Cardiac muscle cell (in vitro differentiated cells and primary cell): ENCODE results near the gene CERS6. TPM values are rescaled to one million over a fixed set of nuclear protein-coding genes. Genes with fewer than 3 reads are reported as not detected.
"Not testable (repeated sequence)": the region's sequence is repeated elsewhere in the genome, so short reads cannot be mapped to it uniquely, and the experiment has no call there.

Experiments used
- DNase-seq, 2 donors: peaks; one replicate each; pipeline versions ENCODE4 v3.0.0 to v3.0.0-alpha.2; 2010 to 2017; ENCODE audit warnings: low read depth in 1 of 2, low spot score in 1 of 2
- H3K27ac ChIP-seq: fragments of 200-600 bp; sonication (generic); 2 replicates; pipeline ENCODE4 v1.5.1; 2016
- H3K27me3 ChIP-seq: fragments of 200-600 bp; sonication (generic); 2 replicates; pipeline ENCODE4 v1.6.0; 2016; ENCODE audit warnings: control low read depth
- H3K36me3 ChIP-seq: fragments of 200-600 bp; sonication (generic); 2 replicates; pipeline ENCODE4 v1.5.1; 2016; ENCODE audit warnings: control low read depth
- H3K4me1 ChIP-seq: fragments of 200-600 bp; sonication (generic); 2 replicates; pipeline ENCODE4 v1.8.1; 2017; ENCODE audit warnings: low read depth, mild to moderate bottlenecking, mixed run types
- H3K4me3 ChIP-seq: fragments of 200-600 bp; sonication (generic); 2 replicates; pipeline ENCODE4 v1.5.1; 2016; ENCODE audit warnings: mild to moderate bottlenecking
- H3K9me3 ChIP-seq: fragments of 200-600 bp; sonication (generic); 2 replicates; pipeline ENCODE4 v1.5.1; 2017; ENCODE audit warnings: low read depth, mild to moderate bottlenecking, control low read depth
- CTCF ChIP-seq: IDR thresholded peaks from 2 replicates; pipeline ENCODE4 v1.5.1; 2012; ENCODE audit warnings: low read depth, mild to moderate bottlenecking, low read length
- polyA plus RNA-seq: library from polyadenylated mRNA; unstranded; fragments of >200 nt; fragmentation: Nextera tagmentation; extraction: Ambion mirVana; gene quantifications from 2 replicates; pipeline ENCODE4 v1.2.1, GENCODE V29; 2016
- total RNA-seq: library from RNA; depleted of rRNA; stranded (reverse); fragments of >200 nt; gene quantifications from 2 replicates; pipeline ENCODE4 v1.2.3, GENCODE V29; 2016

The CERS6 gene
- total and polyA plus RNA-seq, 2 experiments from 2014 or later: 17.1 to 26.6 TPM

GRCh38 chr2:168660870-168661862 is 205.1 kb downstream of the CERS6 start:
- Histone ChIP-seq H3K4me3 (no peak overlapping the region), H3K27ac (peak overlapping the region; percentile 32), H3K36me3 (no peaks in the 10 kb centered on the region), H3K4me1 (peaks cover 11% of the 10 kb centered on the region), H3K27me3 (no peaks in the 10 kb centered on the region), H3K9me3 (no peaks in the 10 kb centered on the region)
- TF ChIP-seq CTCF: no peak
- DNase-seq: peak; percentile 17 to 35

- DNase-seq: no peak
- H3K4me3 ChIP-seq: no peak overlapping the region
Observed at GRCh38 chr2:168661863-168662256, 205.8 kb downstream of the CERS6 start.

GRCh38 chr2:168662651-168663208 is 206.7 kb downstream of the CERS6 start:
- H3K36me3 ChIP-seq: no peaks in the 10 kb centered on the region
- H3K27me3 ChIP-seq: no peaks in the 10 kb centered on the region
- no peak overlapping the region for H3K4me3 ChIP-seq
- no peaks in the 10 kb centered on the region for H3K9me3 ChIP-seq
- H3K27ac ChIP-seq: no peak overlapping the region
- no peak for TF ChIP-seq CTCF
- no peak for DNase-seq
- H3K4me1 ChIP-seq: peaks cover 17% of the 10 kb centered on the region

More at GRCh38 chr2:168661863-168662256, 205.8 kb downstream of the CERS6 start:
- no peak for TF ChIP-seq CTCF
- peaks cover 11% of the 10 kb centered on the region for H3K4me1 ChIP-seq
- no peaks in the 10 kb centered on the region for H3K9me3 ChIP-seq
- no peak overlapping the region for H3K27ac ChIP-seq
- no peaks in the 10 kb centered on the region for H3K27me3 ChIP-seq
- H3K36me3 ChIP-seq: no peaks in the 10 kb centered on the region

GRCh38 chr2:168663993-168664392 is 207.9 kb downstream of the CERS6 start:
- no peak for TF ChIP-seq CTCF
- no peak overlapping the region for H3K4me3 ChIP-seq
- H3K4me1 ChIP-seq: peaks cover 17% of the 10 kb centered on the region
- DNase-seq: peak in 1 of 2 donors; percentile 37
- no peaks in the 10 kb centered on the region for H3K27me3 ChIP-seq
- no peaks in the 10 kb centered on the region for H3K36me3 ChIP-seq
- no peak overlapping the region for H3K27ac ChIP-seq
- H3K9me3 ChIP-seq: no peaks in the 10 kb centered on the region

GRCh38 chr2:168664715-168665114 is 208.6 kb downstream of the CERS6 start:
- not testable (repeated sequence) for H3K4me3 ChIP-seq, DNase-seq, H3K27ac ChIP-seq, H3K36me3 ChIP-seq, H3K9me3 ChIP-seq, H3K27me3 ChIP-seq
- H3K4me1 ChIP-seq: peaks cover 17% of the 10 kb centered on the region

GRCh38 chr2:168666339-168666738 is 210.3 kb downstream of the CERS6 start:
- H3K4me1 ChIP-seq: peaks cover 14% of the 10 kb centered on the region
- no peak overlapping the region for H3K4me3 ChIP-seq
- TF ChIP-seq CTCF: no peak
- H3K9me3 ChIP-seq: no peaks in the 10 kb centered on the region
- no peaks in the 10 kb centered on the region for H3K27me3 ChIP-seq
- no peaks in the 10 kb centered on the region for H3K36me3 ChIP-seq
- no peak for DNase-seq
- no peak overlapping the region for H3K27ac ChIP-seq
